HuH-7 (cell line): ENCODE results near the gene TLR3.
"Not testable (repeated sequence)": the region's sequence is repeated elsewhere in the genome, so short reads cannot be mapped to it uniquely, and the experiment has no call there.

ENCODE experiments used
- DNase-seq: peaks from one replicate; pipeline ENCODE4 v3.0.0; 2011; ENCODE audit warnings: low spot score

The TLR3 gene

GRCh38 chr4:186047501-186047900, 21.5 kb upstream of the TLR3 start:
- DNase-seq, result not testable (repeated sequence)

DNA sequence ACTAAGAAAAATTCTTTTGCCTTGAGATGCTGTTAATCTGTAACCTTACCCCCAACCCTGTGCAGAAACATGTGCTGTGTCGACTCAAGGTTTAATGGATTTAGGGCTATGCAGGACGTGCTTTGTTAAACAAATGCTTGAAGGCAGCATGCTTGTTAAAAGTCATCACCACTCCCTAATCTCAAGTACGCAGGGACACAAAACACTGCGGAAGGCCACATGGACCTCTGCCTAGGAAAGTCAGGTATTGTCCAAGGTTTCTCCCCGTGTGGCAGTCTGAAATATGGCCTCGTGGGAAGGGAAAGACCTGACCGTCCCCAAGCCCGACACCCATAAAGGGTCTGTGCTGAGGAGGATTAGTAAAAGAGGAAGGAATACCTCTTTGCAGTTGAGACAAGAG, 18.8 kb upstream of the TLR3 start:
- not testable (repeated sequence) for DNase-seq

- DNase-seq, result no peak
These were observed 17.9 kb upstream of the TLR3 start for GRCh38 chr4:186051096-186051495.

DNA sequence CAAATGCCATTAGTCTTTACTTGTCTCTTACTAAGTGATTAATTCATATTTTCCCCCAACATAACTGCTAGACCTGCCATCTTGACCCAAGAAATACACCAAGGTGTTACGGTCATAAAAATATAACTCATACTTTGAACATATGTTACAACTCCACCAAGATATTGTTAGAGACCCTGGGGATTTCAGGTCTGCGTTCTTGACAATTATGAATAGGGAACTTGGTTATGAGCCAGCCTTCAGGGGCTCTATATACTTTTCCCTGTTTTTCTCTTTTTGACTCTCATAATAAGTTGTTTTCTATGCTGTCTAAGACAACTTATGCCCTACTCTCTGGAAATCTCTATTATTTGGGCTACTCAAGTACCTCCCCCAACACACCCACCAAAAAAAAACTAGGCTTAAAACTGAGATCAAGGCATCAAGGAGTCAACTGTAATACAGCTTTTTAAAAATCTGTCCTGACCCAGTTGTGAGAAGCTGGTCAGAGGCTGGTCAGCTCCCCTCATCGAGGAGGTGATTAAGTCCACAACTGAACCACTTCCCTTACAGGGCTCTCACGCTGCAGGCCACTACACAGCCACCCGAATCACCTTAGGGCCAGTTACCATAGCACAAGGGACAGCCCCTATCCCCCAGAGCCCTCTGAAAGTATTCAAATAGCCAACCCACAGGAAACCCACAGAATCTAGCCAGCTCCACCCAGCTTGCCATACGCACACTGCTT, 10.5 kb upstream of the TLR3 start:
- DNase-seq, result no peak

DNA sequence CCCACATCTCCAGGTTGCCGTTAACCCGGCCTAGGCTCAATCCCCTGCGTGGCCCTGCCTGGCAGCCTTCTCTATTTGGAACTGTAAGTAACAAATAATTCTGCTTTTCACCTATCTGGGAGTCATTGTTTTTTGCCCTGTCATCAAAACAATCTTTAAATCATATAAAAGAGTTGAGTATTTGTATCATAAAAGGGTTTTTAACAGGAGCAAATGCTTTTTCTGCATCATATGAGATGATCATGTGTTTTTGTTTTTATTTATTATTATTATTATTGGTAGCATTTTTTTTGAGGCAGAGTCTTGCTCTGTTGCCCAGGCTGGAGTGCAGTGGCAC, 10.0 kb upstream of the TLR3 start:
- no peak for DNase-seq

- DNase-seq, result no peak
These were observed 7.0 kb upstream of the TLR3 start for GRCh38 chr4:186061921-186062320.

DNA sequence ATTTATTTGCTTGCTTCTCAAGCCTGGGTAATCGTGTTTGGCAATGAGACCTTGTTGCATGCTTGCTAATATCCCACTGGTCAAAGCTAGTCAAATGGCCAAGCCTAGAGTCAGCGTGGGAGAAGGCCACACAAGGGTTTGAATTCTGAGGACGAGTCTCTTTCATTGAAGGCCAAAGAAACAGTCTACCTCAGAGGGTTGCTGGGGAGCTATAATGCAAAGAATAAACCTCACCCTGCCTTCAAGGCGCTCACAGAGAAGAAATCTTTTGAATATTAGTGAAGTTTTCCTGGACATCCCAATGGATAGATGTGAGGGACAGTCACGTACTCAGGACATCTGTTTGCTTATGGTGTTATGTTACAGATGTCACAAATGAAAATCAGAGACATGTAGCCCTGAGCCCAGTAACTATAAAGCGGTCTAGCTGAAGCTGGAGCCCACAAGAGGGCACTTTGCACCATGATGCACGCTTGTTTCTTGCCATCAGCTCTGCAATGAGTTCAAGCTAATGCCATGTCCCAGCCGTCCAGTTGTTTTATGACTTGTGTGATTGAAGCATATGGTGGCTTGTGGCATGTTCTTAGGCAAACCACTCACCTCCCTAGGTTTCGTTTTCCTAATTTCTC, 1.1 kb upstream of the TLR3 start:
- DNase-seq, result peak; percentile 19

GRCh38 chr4:186069729-186070128, 773 bp downstream of the TLR3 start:
- no peak for DNase-seq

GRCh38 chr4:186072516-186072915, 3.6 kb downstream of the TLR3 start:
- DNase-seq, result no peak

- no peak for DNase-seq
These were observed 5.2 kb downstream of the TLR3 start for GRCh38 chr4:186074189-186074588.

GRCh38 chr4:186078981-186079638, 10.2 kb downstream of the TLR3 start:
- DNase-seq, result no peak

GRCh38 chr4:186079694-186080093, 10.7 kb downstream of the TLR3 start:
- no peak for DNase-seq

- no peak for DNase-seq
These were observed 12.3 kb downstream of the TLR3 start for GRCh38 chr4:186081202-186081807.

DNA sequence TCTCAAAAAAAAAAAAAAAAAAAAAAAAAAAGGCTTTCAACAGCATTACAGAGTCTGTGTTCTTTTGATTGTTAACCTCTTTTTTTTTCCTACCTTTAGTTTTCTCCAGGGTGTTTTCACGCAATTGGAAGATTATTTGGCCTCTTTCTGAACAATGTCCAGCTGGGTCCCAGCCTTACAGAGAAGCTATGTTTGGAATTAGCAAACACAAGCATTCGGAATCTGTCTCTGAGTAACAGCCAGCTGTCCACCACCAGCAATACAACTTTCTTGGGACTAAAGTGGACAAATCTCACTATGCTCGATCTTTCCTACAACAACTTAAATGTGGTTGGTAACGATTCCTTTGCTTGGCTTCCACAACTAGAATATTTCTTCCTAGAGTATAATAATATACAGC, 13.3 kb downstream of the TLR3 start:
- no peak for DNase-seq

- no peak for DNase-seq
These were observed 19.6 kb downstream of the TLR3 start for GRCh38 chr4:186088523-186088922.

DNA sequence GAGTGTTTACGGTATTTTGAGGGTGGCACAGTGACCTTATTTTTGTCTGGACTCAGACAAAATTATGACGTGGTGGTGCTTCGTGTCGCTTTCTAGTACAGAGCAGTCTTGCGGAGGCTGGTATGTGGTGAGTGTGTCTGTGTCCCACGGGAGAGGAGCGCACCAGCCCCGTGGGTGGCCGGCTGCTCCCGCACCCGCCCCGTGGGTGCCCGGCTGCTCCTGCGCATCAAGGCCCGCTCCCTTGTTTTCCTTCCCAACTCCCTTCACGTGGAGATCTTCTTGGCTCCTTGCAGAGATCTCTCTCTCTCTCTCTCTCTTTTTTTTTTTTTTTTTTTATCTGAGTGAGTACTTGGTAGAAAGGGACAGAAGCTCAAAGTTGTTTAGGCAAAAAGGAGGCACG, 23.3 kb downstream of the TLR3 start:
- no peak for DNase-seq

DNA sequence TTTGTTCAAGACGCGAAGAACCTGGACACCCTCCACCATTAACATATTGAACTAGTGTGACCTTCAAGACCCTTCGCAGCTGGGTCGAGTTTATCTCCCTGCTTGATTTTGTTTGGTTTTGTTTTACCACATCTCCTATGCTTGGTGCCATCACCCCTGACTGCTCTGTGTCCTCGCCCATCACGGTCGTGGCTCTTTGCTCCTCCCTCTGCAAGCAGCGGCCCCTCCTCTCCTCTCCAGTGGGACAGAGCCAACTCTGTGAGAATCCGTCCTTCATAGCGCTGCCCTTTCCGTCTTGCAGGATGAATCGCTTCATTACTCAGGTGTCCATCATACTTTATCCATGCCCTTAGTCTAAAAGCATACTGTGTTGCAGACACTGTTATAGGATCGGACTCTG, 26.4 kb downstream of the TLR3 start:
- no peak for DNase-seq

DNA sequence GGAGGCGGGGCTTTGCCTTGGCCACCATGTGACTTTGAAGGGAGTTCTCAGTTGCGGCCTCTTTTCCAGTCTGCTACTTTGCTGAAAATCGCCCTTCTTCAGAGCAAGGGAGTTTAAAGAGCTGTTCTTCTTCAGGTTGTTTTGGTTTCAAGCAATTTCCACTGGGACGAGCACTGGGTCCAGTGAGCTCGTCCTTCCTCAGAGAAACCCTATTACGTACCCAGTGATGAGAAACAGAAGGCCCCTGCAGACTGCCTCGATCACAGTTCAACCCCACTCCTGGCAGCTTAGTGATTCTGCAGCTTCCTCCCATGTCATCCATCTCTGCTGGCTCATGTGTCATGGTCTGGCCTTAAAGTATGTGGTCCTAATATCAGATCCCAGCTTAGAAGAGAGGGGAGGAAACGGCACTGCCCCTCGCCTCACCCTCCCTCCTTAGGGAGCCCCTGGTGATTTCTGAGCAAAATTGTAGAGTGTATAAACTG, 27.8 kb downstream of the TLR3 start:
- no peak for DNase-seq

- DNase-seq, result no peak
These were observed 28.4 kb downstream of the TLR3 start for GRCh38 chr4:186097386-186097785.

GRCh38 chr4:186102931-186103330, 34.0 kb downstream of the TLR3 start:
- DNase-seq, result no peak

DNA sequence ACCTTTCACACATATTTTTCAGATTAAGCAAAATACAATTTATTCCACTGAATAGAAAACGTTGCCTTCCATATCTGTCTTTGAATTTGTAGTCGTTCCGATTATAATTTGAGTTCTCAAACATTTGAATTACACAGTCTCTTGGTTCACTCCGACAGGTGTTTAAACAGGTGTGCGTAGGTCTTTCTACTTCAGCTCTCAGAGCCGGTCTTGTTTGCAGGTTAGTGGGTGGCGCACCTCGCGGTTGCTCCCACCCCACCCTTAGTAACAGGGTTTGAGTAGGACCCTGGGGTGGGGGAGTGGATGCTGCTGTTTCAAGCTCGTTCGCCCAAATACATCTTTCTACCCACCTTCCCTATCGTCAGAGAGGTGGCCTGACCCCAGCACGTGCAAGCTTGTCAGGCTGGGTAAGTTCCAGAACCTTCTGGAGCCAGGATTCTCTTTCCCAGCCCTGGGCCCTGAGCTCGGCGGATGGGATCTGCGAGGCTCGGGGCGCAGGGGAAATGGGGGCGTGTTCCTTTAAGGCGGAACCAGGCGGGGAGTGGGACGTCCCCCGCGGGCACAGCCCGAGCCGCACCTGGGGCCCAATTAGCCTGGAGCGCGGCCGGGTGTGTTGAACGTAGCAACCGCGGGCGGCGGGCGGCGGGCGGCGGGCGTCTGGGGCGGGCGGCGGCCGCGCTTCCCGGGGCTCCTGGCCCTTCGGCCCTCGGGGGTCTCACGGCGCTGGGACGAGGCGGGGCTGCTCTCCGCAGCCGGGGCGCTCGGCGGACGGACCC, 35.3 kb downstream of the TLR3 start, which contains the start of gene FAM149A:
FAM149A (plus strand) TSS at position 591 of the 776 bp plus-strand sequence.
- DNase-seq, result peak; percentile 8
